HepG2 (cell line): ENCODE measurements around the gene SERINC2. TPM values are rescaled to one million over a fixed set of nuclear protein-coding genes. Genes with fewer than 3 reads are reported as not detected.
A peak's percentile ranks its signal among the peaks of the same experiment; 100 is the strongest.

Experiments
- ATAC-seq: fragments of 200-7000 bp; cut with Tn5 transposase; 3 replicates; pipeline ENCODE4 v1.9.1; 2020; ENCODE audit warnings: mild to moderate bottlenecking, moderate library complexity
- BruUV-seq: library from RNA; stranded (reverse); fragments of 400-500 nt; replicated peaks from 2 replicates; lab custom pipeline; 2021; lab: Mats Ljungman, UMichigan
- CTCF ChIA-PET: fragments of 300-600 bp; formaldehyde crosslinking; extraction: SDS; loops from one replicate; lab custom pipeline; 2021; ENCODE audit warnings: low total read pairs, inconsistent platforms, low intra/inter-chr PET ratio; lab: Yijun Ruan, JAX
- POLR2A ChIA-PET: fragments of 350-600 bp; sonication (Branson Sonifier 250); formaldehyde crosslinking; loops from one replicate; lab custom pipeline; 2020; ENCODE audit warnings: antibody characterized with exemption, inconsistent platforms; lab: Yijun Ruan, JAX
- DNase-seq: peaks from one replicate; pipeline ENCODE4 v3.0.0-alpha.2; 2015; ENCODE audit warnings: low spot score
- FAIRE-seq: peaks from 3 replicates; lab custom pipeline; 2011; peaks lifted over from hg19 to GRCh38; lab: Jason Lieb, UNC
- H2AFZ ChIP-seq: one replicate; pipeline ENCODE4 v1.6.1; 2011; ENCODE audit warnings: low read length, inconsistent platforms
- H3K27ac ChIP-seq: fragments of 300-600 bp; 3 replicates; pipeline ENCODE4 v1.8.0; 2011; ENCODE audit warnings: mixed run types, mild to moderate bottlenecking, mixed read lengths, low read length, inconsistent platforms; ENCODE audit not compliant: insufficient read depth; ENCODE audit errors: extremely low read length
- H3K27me3 ChIP-seq, 2 experiments: fragments of 200-600 bp in 1 of 2; 2 replicates in 1 of 2; 3 replicates in 1 of 2; pipeline versions ENCODE4 v1.6.0 to v1.8.0; 2011; ENCODE audit warnings: low read length in 2 of 2, mild to moderate bottlenecking in 2 of 2, moderate library complexity in 2 of 2, inconsistent platforms in 1 of 2; ENCODE audit not compliant: insufficient read depth in 2 of 2, control insufficient read depth in 1 of 2
- H3K36me3 ChIP-seq, 2 experiments: fragments of 200-600 bp in 1 of 2; replicated peaks in 1 of 2; 2 replicates in 1 of 2; 3 replicates in 1 of 2; pipeline versions ENCODE4 v1.5.1 to v1.8.0; 2011; ENCODE audit warnings: low read length in 2 of 2, inconsistent platforms in 1 of 2; ENCODE audit not compliant: insufficient read depth in 2 of 2, control insufficient read depth in 1 of 2
- H3K4me1 ChIP-seq: 2 replicates; pipeline ENCODE4 v1.5.1; 2012; ENCODE audit warnings: low read length, inconsistent platforms; ENCODE audit not compliant: insufficient read depth
- H3K4me2 ChIP-seq: 2 replicates; pipeline ENCODE4 v1.6.0; 2011; ENCODE audit warnings: low read depth, low read length, inconsistent platforms
- H3K4me3 ChIP-seq, 3 experiments: fragments of 200-600 bp in 1 of 3; sonication (generic), shearing (Covaris generic) in 1 of 3; replicated peaks in 1 of 3; 2 replicates each; pipeline ENCODE4 v1.5.1; 2011 to 2016; ENCODE audit warnings: low read length in 3 of 3, inconsistent platforms in 2 of 3, low read depth in 2 of 3, mild to moderate bottlenecking in 2 of 3, control low read depth in 1 of 3, mixed read lengths in 1 of 3; ENCODE audit not compliant: insufficient read depth in 1 of 3
- H3K79me2 ChIP-seq: one replicate; pipeline ENCODE4 v1.6.1; 2011; ENCODE audit warnings: low read length, inconsistent platforms; ENCODE audit not compliant: insufficient read depth
- H3K9ac ChIP-seq: 2 replicates; pipeline ENCODE4 v1.6.0; 2011; ENCODE audit warnings: mild to moderate bottlenecking, low read depth, low read length, inconsistent platforms; ENCODE audit not compliant: insufficient read depth
- H3K9me3 ChIP-seq: 2 replicates; pipeline ENCODE4 v1.5.1; 2012; ENCODE audit warnings: mild to moderate bottlenecking, low read length
- H4K20me1 ChIP-seq: 2 replicates; pipeline ENCODE4 v1.6.0; 2011; ENCODE audit warnings: inconsistent platforms, mild to moderate bottlenecking, low read length, moderate library complexity; ENCODE audit not compliant: insufficient read depth
- CEBPG ChIP-seq: IDR thresholded peaks from 2 replicates; pipeline ENCODE4 v1.6.1; 2016
- ZNF782 ChIP-seq: sonication (generic); formaldehyde crosslinking; IDR thresholded peaks from 2 replicates; pipeline ENCODE4 v1.4.0; 2020; ENCODE audit warnings: missing genetic modification reagents, mild to moderate bottlenecking, borderline replicate concordance
- ZNF788 ChIP-seq: sonication (generic); formaldehyde crosslinking; IDR thresholded peaks from 2 replicates; pipeline ENCODE4 v1.5.0; 2020; ENCODE audit warnings: mild to moderate bottlenecking, missing genetic modification reagents, borderline replicate concordance
- ZNF792 ChIP-seq: IDR thresholded peaks from 2 replicates; pipeline ENCODE4 v1.6.1; 2016
- WGBS: methylation state at CpG from one replicate; pipeline ENCODE4 v1.1.6; 2017; ENCODE audit warnings: low lambda C conversion rate; 5-methylcytosine and 5-hydroxymethylcytosine counted together
- in situ Hi-C: cut with HindIII; loops from 2 replicates; pipeline ENCODE4 v1.10.0; 2017; ENCODE audit warnings: low pct_unique_long_range_greater_than_20kb; ENCODE audit not compliant: extremely low pct_ligation_motif_present
- intact Hi-C: fragments of 100-400 bp; cut with micrococcal nuclease; formaldehyde crosslinking; loops from one replicate; pipeline ENCODE4 v1.10.0; 2022; ENCODE audit not compliant: unreplicated experiment
- polyA plus RNA-seq, 8 experiments: library from polyadenylated mRNA; depleted of rRNA in 3 of 8; stranded (reverse) in 7 of 8; unstranded in 1 of 8; fragments of >200 nt; fragmentation: Illumina TruSeq in 4 of 8; extraction: Trizol in 4 of 8; gene quantifications; 2 replicates each; pipeline versions ENCODE4 v1.2.1 to v1.2.3, GENCODE V29; 2011 to 2016; ENCODE audit warnings: low read depth in 4 of 8, missing spikeins in 1 of 8, mixed read lengths in 1 of 8; ENCODE audit not compliant: insufficient read depth in 1 of 8
- total RNA-seq, 5 experiments: library from RNA; depleted of rRNA; stranded (reverse); fragments of >200 nt; fragmentation: Illumina TruSeq; extraction: Trizol; gene quantifications; 2 replicates each; pipeline ENCODE4 v1.2.3, GENCODE V29; 2016; ENCODE audit warnings: low read depth in 1 of 5
- TF ChIP-seq, protein P1 (sequence below): IDR thresholded peaks from 2 replicates; pipeline ENCODE4 v1.6.1; 2012; ENCODE audit warnings: inconsistent platforms
- TF ChIP-seq, protein P2 (sequence below): sonication (generic); formaldehyde crosslinking; IDR thresholded peaks from 2 replicates; pipeline ENCODE4 v1.4.0; 2020; ENCODE audit warnings: missing genetic modification reagents
- TF ChIP-seq, protein P3 (sequence below): sonication (generic); formaldehyde crosslinking; IDR thresholded peaks from 2 replicates; pipeline ENCODE4 v1.4.0; 2020; ENCODE audit warnings: mild to moderate bottlenecking, low read depth, missing genetic modification reagents

SERINC2 gene
- total and polyA plus RNA-seq, 2 of the 13 experiments (the other 11 are each of a cell fraction or from before 2014, with no cell fraction given), result 4.8 to 126 TPM

DNA sequence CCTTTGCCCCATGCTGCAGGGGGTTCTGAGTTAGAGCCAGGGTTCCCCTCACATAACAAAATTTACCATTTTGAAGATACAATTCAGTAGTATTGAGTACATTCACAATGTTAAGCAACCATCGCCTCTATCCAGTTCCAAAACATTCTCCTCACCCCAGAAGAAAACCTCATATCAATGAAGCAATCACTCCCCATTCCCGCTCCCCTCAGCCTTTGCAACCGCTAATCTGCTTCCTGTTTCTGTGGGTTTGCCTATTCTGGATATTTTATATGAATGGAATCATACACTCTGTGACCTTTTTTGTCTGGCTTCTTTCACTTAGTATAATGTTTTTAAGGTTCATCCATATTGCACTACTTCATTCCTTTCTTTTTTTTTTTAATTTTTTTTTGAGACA, 32.9 kb downstream of the SERINC2 start:
- BruUV-seq, result no TSS peak
- Histone ChIP-seq H3K4me2 (peak overlapping the region; percentile 59), H3K9me3 (0 out of 2 replicates have a peak, but pooled peaks cover 5% of the 10 kb centered on the region), H3K4me1 (peaks cover 98% of the 10 kb centered on the region), H3K4me3 (no peak overlapping the region), H3K27ac (peak overlapping the region; percentile 78)
- WGBS, result 99% methylated on average over 3 of the region's 3 CpGs
- in situ Hi-C loops (no loop called here), intact Hi-C loops (loop anchor here (10.0 kb wide), 1 partner anchor 59 kb away; no protein-coding TSS in a partner anchor)
- DNase-seq (no peak), ATAC-seq (no peak)
- no peak for TF ChIP-seq ZNF782
- TF ChIP-seq ZNF792 (CRISPR knock-in tag), result no peak
- peak; percentile 17; the same call in 1 of the 2 replicates for TF ChIP-seq CEBPG (CRISPR knock-in tag)
- TF ChIP-seq, protein P1, sequence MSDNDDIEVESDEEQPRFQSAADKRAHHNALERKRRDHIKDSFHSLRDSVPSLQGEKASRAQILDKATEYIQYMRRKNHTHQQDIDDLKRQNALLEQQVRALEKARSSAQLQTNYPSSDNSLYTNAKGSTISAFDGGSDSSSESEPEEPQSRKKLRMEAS, result no peak
- TF ChIP-seq ZNF788 (CRISPR knock-in tag), result no peak
- TF ChIP-seq, protein P2, sequence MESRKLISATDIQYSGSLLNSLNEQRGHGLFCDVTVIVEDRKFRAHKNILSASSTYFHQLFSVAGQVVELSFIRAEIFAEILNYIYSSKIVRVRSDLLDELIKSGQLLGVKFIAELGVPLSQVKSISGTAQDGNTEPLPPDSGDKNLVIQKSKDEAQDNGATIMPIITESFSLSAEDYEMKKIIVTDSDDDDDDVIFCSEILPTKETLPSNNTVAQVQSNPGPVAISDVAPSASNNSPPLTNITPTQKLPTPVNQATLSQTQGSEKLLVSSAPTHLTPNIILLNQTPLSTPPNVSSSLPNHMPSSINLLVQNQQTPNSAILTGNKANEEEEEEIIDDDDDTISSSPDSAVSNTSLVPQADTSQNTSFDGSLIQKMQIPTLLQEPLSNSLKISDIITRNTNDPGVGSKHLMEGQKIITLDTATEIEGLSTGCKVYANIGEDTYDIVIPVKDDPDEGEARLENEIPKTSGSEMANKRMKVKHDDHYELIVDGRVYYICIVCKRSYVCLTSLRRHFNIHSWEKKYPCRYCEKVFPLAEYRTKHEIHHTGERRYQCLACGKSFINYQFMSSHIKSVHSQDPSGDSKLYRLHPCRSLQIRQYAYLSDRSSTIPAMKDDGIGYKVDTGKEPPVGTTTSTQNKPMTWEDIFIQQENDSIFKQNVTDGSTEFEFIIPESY, result peak; percentile 72; the same call in 1 of the 2 replicates
- TF ChIP-seq, protein P3, sequence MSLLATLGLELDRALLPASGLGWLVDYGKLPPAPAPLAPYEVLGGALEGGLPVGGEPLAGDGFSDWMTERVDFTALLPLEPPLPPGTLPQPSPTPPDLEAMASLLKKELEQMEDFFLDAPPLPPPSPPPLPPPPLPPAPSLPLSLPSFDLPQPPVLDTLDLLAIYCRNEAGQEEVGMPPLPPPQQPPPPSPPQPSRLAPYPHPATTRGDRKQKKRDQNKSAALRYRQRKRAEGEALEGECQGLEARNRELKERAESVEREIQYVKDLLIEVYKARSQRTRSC (CRISPR knock-in tag), result no peak
- TF ChIP-seq, all 625 proteins: peak for 2
- ChIA-PET POLR2A (no interaction called here), CTCF (no interaction called here)
- Histone ChIP-seq H3K27me3 (no peaks in the 10 kb centered on the region), H2AFZ (no peak overlapping the region), H3K9ac (peak overlapping the region; percentile 12; the same call in 1 of the 2 replicates), H4K20me1 (no peaks in the 10 kb centered on the region), H3K79me2 (no peaks in the 10 kb centered on the region), H3K36me3 (no peaks in the 10 kb centered on the region)
- FAIRE-seq, result no peak
